ENCODE measurements around the gene KIAA1328. TPM values are rescaled to one million over a fixed set of nuclear protein-coding genes. Genes with fewer than 3 reads are reported as not detected.

Gene KIAA1328
- polyA plus RNA-seq, 1 of the 3 experiments (the other 2 are of a cell fraction) = 2.6 TPM

- Histone ChIP-seq H3K4me1 (ENCODE audit: control insufficient read depth in 1 of 2, insufficient read depth in 2 of 2, low read depth in 1 of 2, low read length in 1 of 2) (no peaks in the 10 kb centered on the region), H3K79me2 (ENCODE audit: insufficient read depth) (no peaks in the 10 kb centered on the region; the same call in 1 of the 2 replicates), H3K27ac (ENCODE audit: low read depth in 2 of 2, low read length in 1 of 2) (no peak overlapping the region), H3K9me3 (no peaks in the 10 kb centered on the region), H3K27me3 (ENCODE audit: insufficient read depth) (no peaks in the 10 kb centered on the region), H4K20me1 (ENCODE audit: insufficient read depth) (no peaks in the 10 kb centered on the region), H3K9ac (no peak overlapping the region), H3K4me2 (no peak overlapping the region; the same call in 1 of the 2 replicates), H3K9me2 (no peaks in the 10 kb centered on the region), H3F3A (replicated peaks; ENCODE audit: insufficient read depth) (no peaks in the 10 kb centered on the region), H3K36me3 (replicated peaks in 1 of 2; ENCODE audit: control insufficient read depth in 1 of 2, insufficient read depth in 2 of 2, low read length in 1 of 2) (peaks cover 4 to 18% of the 10 kb centered on the region in 2 experiments), H3K4me3 (ENCODE audit: low read depth in 2 of 2, low read length in 1 of 2) (no peak overlapping the region), H2AFZ (ENCODE audit: low read depth) (no peak overlapping the region)
- no peak for TF ChIP-seq RCOR1 (IDR thresholded peaks at IDR 0.05; ENCODE audit: low read length)
- no peak for TF ChIP-seq FOXM1 (IDR thresholded peaks at IDR 0.05; ENCODE audit: low read depth)
- no peak for TF ChIP-seq EZH2phosphoT487 (IDR thresholded peaks at IDR 0.05; ENCODE audit: borderline replicate concordance, low read depth)
- TF ChIP-seq TCF12 (IDR thresholded peaks at IDR 0.05) = no peak
- no peak for TF ChIP-seq MXI1 (IDR thresholded peaks at IDR 0.05; ENCODE audit: low read depth, low read length)
- TF ChIP-seq, protein P1, sequence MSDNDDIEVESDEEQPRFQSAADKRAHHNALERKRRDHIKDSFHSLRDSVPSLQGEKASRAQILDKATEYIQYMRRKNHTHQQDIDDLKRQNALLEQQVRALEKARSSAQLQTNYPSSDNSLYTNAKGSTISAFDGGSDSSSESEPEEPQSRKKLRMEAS (IDR thresholded peaks at IDR 0.05; ENCODE audit: low read depth) = no peak
- TF ChIP-seq, protein P2, sequence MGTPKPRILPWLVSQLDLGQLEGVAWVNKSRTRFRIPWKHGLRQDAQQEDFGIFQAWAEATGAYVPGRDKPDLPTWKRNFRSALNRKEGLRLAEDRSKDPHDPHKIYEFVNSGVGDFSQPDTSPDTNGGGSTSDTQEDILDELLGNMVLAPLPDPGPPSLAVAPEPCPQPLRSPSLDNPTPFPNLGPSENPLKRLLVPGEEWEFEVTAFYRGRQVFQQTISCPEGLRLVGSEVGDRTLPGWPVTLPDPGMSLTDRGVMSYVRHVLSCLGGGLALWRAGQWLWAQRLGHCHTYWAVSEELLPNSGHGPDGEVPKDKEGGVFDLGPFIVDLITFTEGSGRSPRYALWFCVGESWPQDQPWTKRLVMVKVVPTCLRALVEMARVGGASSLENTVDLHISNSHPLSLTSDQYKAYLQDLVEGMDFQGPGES (IDR thresholded peaks at IDR 0.05; ENCODE audit: low read depth, low read length) = no peak
- no peak for TF ChIP-seq RFX5 (IDR thresholded peaks at IDR 0.05; ENCODE audit: low read length)
- no peak for TF ChIP-seq GATA2 (CRISPR knock-in tag; IDR thresholded peaks at IDR 0.05)
- no peak for TF ChIP-seq RXRA (IDR thresholded peaks at IDR 0.05; ENCODE audit: borderline replicate concordance, low read depth)
- no peak for TF ChIP-seq RAD21 (IDR thresholded peaks at IDR 0.05; ENCODE audit: low read length)
- no peak for TF ChIP-seq EP300 (IDR thresholded peaks at IDR 0.05; ENCODE audit: borderline replicate concordance in 1 of 2, low read depth in 1 of 2, low read length in 1 of 2)
- TF ChIP-seq NFIC (IDR thresholded peaks at IDR 0.05; ENCODE audit: borderline replicate concordance) = no peak
- no peak for TF ChIP-seq SIN3A (IDR thresholded peaks at IDR 0.05; ENCODE audit: borderline replicate concordance, low read depth, low read length)
- TF ChIP-seq SMC3 (IDR thresholded peaks at IDR 0.05; ENCODE audit: low read depth, low read length) = no peak
- no peak for TF ChIP-seq YY1 (IDR thresholded peaks at IDR 0.05; ENCODE audit: low read depth)
- no peak for DNase-seq
- 93% methylated on average over 5 of the region's 5 CpGs for WGBS (ENCODE audit: low lambda C conversion rate)
- CTCF ChIA-PET = interaction anchor here (0.8 kb wide), 1 partner anchor 9 kb away, joined by 3 read pairs; no protein-coding TSS in a partner anchor
- POLR2A ChIA-PET = no interaction called here
These were observed 14.3 kb downstream of the KIAA1328 start for GRCh38 chr18:36843199-36843598.

DNA sequence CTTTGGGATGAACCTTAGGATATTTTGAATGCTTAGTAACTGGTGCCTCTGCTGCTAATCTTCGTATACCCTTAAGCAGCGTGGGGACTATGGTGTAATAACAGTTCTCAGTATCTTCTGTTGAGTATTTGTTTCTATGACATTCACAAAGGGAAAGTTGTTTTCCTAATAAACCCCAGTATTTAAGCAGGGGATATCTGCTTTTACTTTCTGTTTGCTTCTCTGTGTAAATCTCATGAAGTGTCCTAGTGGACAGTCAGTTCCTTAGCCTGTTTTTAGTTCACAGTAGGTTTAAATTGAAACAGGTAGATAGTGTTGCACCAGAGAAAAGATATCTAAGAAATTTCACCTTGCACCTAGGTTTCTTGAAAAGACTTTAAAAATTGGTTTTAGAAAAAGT lies 14.9 kb downstream of the KIAA1328 start:
- whole genome bisulfite sequencing (ENCODE audit: low lambda C conversion rate) = 94% methylated on average over 2 of the region's 2 CpGs
- DNase-seq = no peak
- Histone ChIP-seq H3K4me1 (ENCODE audit: control insufficient read depth in 1 of 2, insufficient read depth in 2 of 2, low read depth in 1 of 2, low read length in 1 of 2) (no peaks in the 10 kb centered on the region), H3K36me3 (replicated peaks in 1 of 2; ENCODE audit: control insufficient read depth in 1 of 2, insufficient read depth in 2 of 2, low read length in 1 of 2) (peaks cover 2 to 12% of the 10 kb centered on the region in 2 experiments), H3K79me2 (ENCODE audit: insufficient read depth) (no peaks in the 10 kb centered on the region; the same call in 1 of the 2 replicates), H2AFZ (ENCODE audit: low read depth) (no peak overlapping the region), H3K27me3 (ENCODE audit: insufficient read depth) (no peaks in the 10 kb centered on the region), H3K4me3 (ENCODE audit: low read depth in 2 of 2, low read length in 1 of 2) (no peak overlapping the region), H3K4me2 (no peak overlapping the region; the same call in 1 of the 2 replicates), H3F3A (replicated peaks; ENCODE audit: insufficient read depth) (no peaks in the 10 kb centered on the region), H3K9me3 (no peaks in the 10 kb centered on the region), H3K9me2 (no peaks in the 10 kb centered on the region; the same call in 1 of the 2 replicates), H3K27ac (ENCODE audit: low read depth in 2 of 2, low read length in 1 of 2) (no peak overlapping the region), H4K20me1 (ENCODE audit: insufficient read depth) (no peaks in the 10 kb centered on the region), H3K9ac (no peak overlapping the region)
- TF ChIP-seq TEAD4 (IDR thresholded peaks at IDR 0.05; ENCODE audit: borderline replicate concordance, insufficient read depth) (no peak), RAD21 (IDR thresholded peaks at IDR 0.05; ENCODE audit: low read length) (no peak), CTCF (IDR thresholded peaks at IDR 0.05) (no peak), FOXJ3 (CRISPR knock-in tag; IDR thresholded peaks at IDR 0.05) (no peak)
- CTCF ChIA-PET = no interaction called here
- POLR2A ChIA-PET = no interaction called here

Data from SK-N-SH (cell line).